DND-41 (cell line): Measurements from ENCODE around the gene CNOT1.

Source experiments
- ATAC-seq: fragments of 200-7000 bp; cut with Tn5 transposase; 3 replicates; pipeline ENCODE4 v1.9.1; 2021; ENCODE audit warnings: low read depth; ENCODE audit not compliant: insufficient read depth
- DNase-seq: peaks from one replicate; pipeline ENCODE4 v3.0.0-alpha.2; 2020
- H2AFZ ChIP-seq: 2 replicates; pipeline ENCODE4 v1.6.0; 2012; ENCODE audit warnings: low read depth, low read length
- H3K27ac ChIP-seq: 2 replicates; pipeline ENCODE4 v1.5.1; 2012; ENCODE audit warnings: low read length, inconsistent platforms
- H3K27me3 ChIP-seq: fragments of 200-600 bp; sonication (generic); 2 replicates; pipeline ENCODE4 v1.6.0; 2012; ENCODE audit warnings: low read length, mild to moderate bottlenecking, inconsistent platforms; ENCODE audit not compliant: insufficient read depth, poor library complexity
- H3K36me3 ChIP-seq: 2 replicates; pipeline ENCODE4 v1.5.1; 2012; ENCODE audit warnings: low read length, inconsistent platforms; ENCODE audit not compliant: insufficient read depth
- H3K4me1 ChIP-seq: 2 replicates; pipeline ENCODE4 v1.5.1; 2012; ENCODE audit warnings: mild to moderate bottlenecking, low read length; ENCODE audit not compliant: insufficient read depth
- H3K4me2 ChIP-seq: 2 replicates; pipeline ENCODE4 v1.6.0; 2012; ENCODE audit warnings: mild to moderate bottlenecking, moderate library complexity, low read length, inconsistent platforms; ENCODE audit not compliant: insufficient read depth
- H3K4me3 ChIP-seq, 2 experiments: fragments of 200-600 bp in 1 of 2; shearing (Covaris generic) in 1 of 2; 2 replicates each; pipeline ENCODE4 v1.5.1; 2012 to 2016; ENCODE audit warnings: inconsistent platforms in 2 of 2, low read length in 2 of 2, mild to moderate bottlenecking in 2 of 2, low read depth in 1 of 2, moderate library complexity in 1 of 2
- H3K79me2 ChIP-seq: 2 replicates; pipeline ENCODE4 v1.6.0; 2012; ENCODE audit warnings: low read length, inconsistent platforms; ENCODE audit not compliant: insufficient read depth
- H3K9ac ChIP-seq: 2 replicates; pipeline ENCODE4 v1.6.0; 2012; ENCODE audit warnings: low read depth, mild to moderate bottlenecking, inconsistent platforms, low read length, moderate library complexity
- H3K9me3 ChIP-seq: 2 replicates; pipeline ENCODE4 v1.5.1; 2012; ENCODE audit warnings: low read length, moderate library complexity, mild to moderate bottlenecking, inconsistent platforms; ENCODE audit not compliant: insufficient read depth, severe bottlenecking
- H4K20me1 ChIP-seq: 2 replicates; pipeline ENCODE4 v1.6.0; 2012; ENCODE audit warnings: low read length; ENCODE audit not compliant: insufficient read depth
- CTCF ChIP-seq: IDR thresholded peaks from 2 replicates; pipeline ENCODE4 v1.5.1; 2012; ENCODE audit warnings: borderline replicate concordance, low read length, moderate library complexity, mild to moderate bottlenecking; ENCODE audit not compliant: poor library complexity, severe bottlenecking; ENCODE audit errors: extremely low read depth
- EZH2 ChIP-seq: IDR thresholded peaks from 3 replicates; pipeline ENCODE4 v1.6.1; 2012; ENCODE audit warnings: borderline replicate concordance, low read depth, mild to moderate bottlenecking, moderate library complexity, low read length, inconsistent platforms; ENCODE audit not compliant: severe bottlenecking

CNOT1 gene

GRCh38 chr16:58495521-58496331 is 133.9 kb downstream of the CNOT1 start:
- Histone ChIP-seq H4K20me1 (no peaks in the 10 kb centered on the region; the same call in 1 of the 2 replicates), H3K9ac (no peak overlapping the region), H3K27ac (no peak overlapping the region), H2AFZ (no peak overlapping the region), H3K4me2 (no peak overlapping the region), H3K27me3 (no peaks in the 10 kb centered on the region), H3K36me3 (no peaks in the 10 kb centered on the region), H3K79me2 (no peaks in the 10 kb centered on the region), H3K4me1 (0 out of 2 replicates have a peak, but pooled peaks cover 5% of the 10 kb centered on the region), H3K4me3 (no peak overlapping the region), H3K9me3 (no peaks in the 10 kb centered on the region)
- no peak for DNase-seq
- ATAC-seq, result no peak
- TF ChIP-seq EZH2, result no peak
- no peak for TF ChIP-seq CTCF

- Histone ChIP-seq H3K4me3 (no peak overlapping the region), H3K79me2 (no peaks in the 10 kb centered on the region), H3K27ac (no peak overlapping the region), H3K4me1 (0 out of 2 replicates have a peak, but pooled peaks cover 5% of the 10 kb centered on the region), H3K4me2 (no peak overlapping the region), H3K27me3 (no peaks in the 10 kb centered on the region), H3K36me3 (no peaks in the 10 kb centered on the region), H3K9me3 (no peaks in the 10 kb centered on the region), H4K20me1 (no peaks in the 10 kb centered on the region; the same call in 1 of the 2 replicates), H2AFZ (no peak overlapping the region), H3K9ac (no peak overlapping the region)
- DNase-seq (peak; percentile 56), ATAC-seq (peak; percentile 62)
- TF ChIP-seq EZH2, result no peak
- peak; percentile 55 for TF ChIP-seq CTCF
These were observed 134.6 kb downstream of the CNOT1 start for GRCh38 chr16:58494981-58495520.

- Histone ChIP-seq H4K20me1 (no peaks in the 10 kb centered on the region; the same call in 1 of the 2 replicates), H3K4me1 (0 out of 2 replicates have a peak, but pooled peaks cover 5% of the 10 kb centered on the region), H3K9me3 (no peaks in the 10 kb centered on the region), H3K27me3 (no peaks in the 10 kb centered on the region), H3K36me3 (no peaks in the 10 kb centered on the region), H3K4me2 (no peak overlapping the region), H3K27ac (no peak overlapping the region), H3K9ac (no peak overlapping the region), H2AFZ (no peak overlapping the region), H3K4me3 (no peak overlapping the region), H3K79me2 (no peaks in the 10 kb centered on the region)
- TF ChIP-seq EZH2, result no peak
- no peak for TF ChIP-seq CTCF
- DNase-seq (no peak), ATAC-seq (no peak)
These were observed 135.7 kb downstream of the CNOT1 start for GRCh38 chr16:58493756-58494431.
